ENCODE measurements around the gene CTDNEP1. TPM values are rescaled to one million over a fixed set of nuclear protein-coding genes. Genes with fewer than 3 reads are reported as not detected.

CTDNEP1 gene
- total and polyA plus RNA-seq, 2 donors (not counting 3 experiments of a cell fraction or from before 2014, with no cell fraction given): 130 to 143 TPM

DNA sequence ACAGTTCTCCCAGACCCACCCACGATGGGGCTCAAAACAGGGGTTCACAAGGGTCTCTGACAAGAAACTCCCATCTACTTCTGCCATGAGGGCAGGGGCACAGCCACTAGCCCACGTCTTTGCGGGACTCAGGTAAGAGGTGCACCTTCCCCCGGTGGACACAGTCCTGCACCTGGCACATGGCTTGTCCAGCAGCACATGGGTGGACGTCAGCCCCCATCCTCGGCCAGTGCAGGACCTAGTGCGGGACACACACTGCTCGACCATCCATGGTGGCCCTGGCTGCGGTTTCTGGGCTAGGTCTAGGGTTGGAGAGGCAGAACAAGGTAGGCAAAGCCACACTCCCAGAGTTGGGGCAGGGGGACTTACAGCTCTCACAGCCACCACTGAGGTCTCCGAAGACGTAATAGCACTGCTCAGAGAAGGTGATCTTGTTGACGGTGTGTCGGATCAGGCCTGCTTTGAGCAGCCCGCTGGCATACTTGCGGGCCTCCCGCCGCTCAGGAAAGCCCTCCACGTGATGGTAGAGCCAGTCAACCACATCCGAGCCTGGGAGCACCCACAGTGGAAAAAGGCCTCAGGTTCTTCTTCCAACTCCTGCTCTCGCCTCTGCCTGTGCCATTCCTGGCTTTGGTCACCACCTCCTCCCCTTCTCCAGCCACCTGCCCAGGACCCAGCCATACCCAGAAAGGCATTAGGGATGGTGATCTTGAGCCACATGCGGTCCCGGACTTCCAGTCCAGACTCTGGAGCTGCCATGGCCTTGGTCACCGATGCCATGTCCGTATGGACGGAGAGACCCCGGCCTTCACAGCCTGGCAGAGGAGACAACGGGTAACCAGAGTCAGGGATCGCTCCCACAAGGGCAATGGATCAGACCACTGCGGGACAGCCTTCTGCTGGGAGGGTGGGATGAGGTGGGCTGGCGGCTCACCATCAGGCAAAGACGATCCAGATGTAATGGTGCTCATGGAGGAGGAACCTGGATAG, 24.5 kb downstream of the CTDNEP1 start:
- no peaks in the 10 kb centered on the region for H3K27me3 ChIP-seq (ENCODE audit: control insufficient read depth in 2 of 2, insufficient read depth in 2 of 2, low read length in 2 of 2)
- TF ChIP-seq, protein P1, sequence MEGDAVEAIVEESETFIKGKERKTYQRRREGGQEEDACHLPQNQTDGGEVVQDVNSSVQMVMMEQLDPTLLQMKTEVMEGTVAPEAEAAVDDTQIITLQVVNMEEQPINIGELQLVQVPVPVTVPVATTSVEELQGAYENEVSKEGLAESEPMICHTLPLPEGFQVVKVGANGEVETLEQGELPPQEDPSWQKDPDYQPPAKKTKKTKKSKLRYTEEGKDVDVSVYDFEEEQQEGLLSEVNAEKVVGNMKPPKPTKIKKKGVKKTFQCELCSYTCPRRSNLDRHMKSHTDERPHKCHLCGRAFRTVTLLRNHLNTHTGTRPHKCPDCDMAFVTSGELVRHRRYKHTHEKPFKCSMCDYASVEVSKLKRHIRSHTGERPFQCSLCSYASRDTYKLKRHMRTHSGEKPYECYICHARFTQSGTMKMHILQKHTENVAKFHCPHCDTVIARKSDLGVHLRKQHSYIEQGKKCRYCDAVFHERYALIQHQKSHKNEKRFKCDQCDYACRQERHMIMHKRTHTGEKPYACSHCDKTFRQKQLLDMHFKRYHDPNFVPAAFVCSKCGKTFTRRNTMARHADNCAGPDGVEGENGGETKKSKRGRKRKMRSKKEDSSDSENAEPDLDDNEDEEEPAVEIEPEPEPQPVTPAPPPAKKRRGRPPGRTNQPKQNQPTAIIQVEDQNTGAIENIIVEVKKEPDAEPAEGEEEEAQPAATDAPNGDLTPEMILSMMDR (IDR thresholded peaks at IDR 0.05; ENCODE audit: extremely low read depth in 1 of 2, insufficient read depth in 1 of 2, low read depth in 1 of 2, low read length in 2 of 2): no peak
- TF ChIP-seq GATA2 (IDR thresholded peaks at IDR 0.05; ENCODE audit: insufficient read depth, insufficient read length, low read depth, low read length) (no peak), MYC (IDR thresholded peaks at IDR 0.05; ENCODE audit: low read depth, low read length) (no peak), EZH2 (IDR thresholded peaks at IDR 0.05; ENCODE audit: borderline replicate concordance, low read depth, low read length, severe bottlenecking) (no peak), POLR2A (IDR thresholded peaks at IDR 0.05; ENCODE audit: low read depth, low read length) (no peak), JUN (IDR thresholded peaks at IDR 0.05; ENCODE audit: borderline replicate concordance, insufficient read depth, insufficient read length, low read depth) (no peak), FOS (IDR thresholded peaks at IDR 0.05; ENCODE audit: borderline replicate concordance, insufficient read depth, low read length) (no peak)
- TF ChIP-seq, protein P2, sequence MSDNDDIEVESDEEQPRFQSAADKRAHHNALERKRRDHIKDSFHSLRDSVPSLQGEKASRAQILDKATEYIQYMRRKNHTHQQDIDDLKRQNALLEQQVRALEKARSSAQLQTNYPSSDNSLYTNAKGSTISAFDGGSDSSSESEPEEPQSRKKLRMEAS (IDR thresholded peaks at IDR 0.05; ENCODE audit: insufficient read depth, insufficient read length): no peak
- no peak for FAIRE-seq
- H3K4me3 ChIP-seq (replicated peaks in 1 of 3; ENCODE audit: insufficient read depth in 1 of 3, low read depth in 1 of 3, low read length in 3 of 3): no peak overlapping the region
- intact Hi-C loops (cut with micrococcal nuclease): no loop called here
- no peak overlapping the region for H3K4me2 ChIP-seq (ENCODE audit: insufficient read depth, low read length)
- no peaks in the 10 kb centered on the region for H3K9me1 ChIP-seq (replicated peaks; ENCODE audit: control insufficient read depth, extremely low read depth, insufficient read depth, low read length)
- H3K27ac ChIP-seq (ENCODE audit: insufficient read depth, low read depth, low read length): no peak overlapping the region
- no peaks in the 10 kb centered on the region for H3K9me3 ChIP-seq (replicated peaks; ENCODE audit: control insufficient read depth, insufficient read depth, low read length)
- peaks cover 19% of the 10 kb centered on the region for H3K79me2 ChIP-seq (ENCODE audit: control insufficient read depth, insufficient read depth, low read length)
- H2AFZ ChIP-seq (ENCODE audit: low read depth, low read length): no peak overlapping the region
- ChIA-PET POLR2A (no interaction called here), CTCF (no interaction called here)
- H3K9ac ChIP-seq (replicated peaks; ENCODE audit: extremely low read depth, insufficient read depth, low read length): no peak overlapping the region
- no peak for DNase-seq (ENCODE audit: low read depth, low spot score)
- peaks cover 26 to 55% of the 10 kb centered on the region in 2 experiments for H3K36me3 ChIP-seq (ENCODE audit: control insufficient read depth in 2 of 2, extremely low read depth in 1 of 2, insufficient read depth in 2 of 2, low read length in 2 of 2)
- dilution Hi-C loops (cut with MboI; ENCODE audit: extremely low pct_ligation_motif_present, low sequenced_read_pairs): no loop called here
- no peaks in the 10 kb centered on the region for H3K4me1 ChIP-seq (ENCODE audit: control insufficient read depth, extremely low read depth, insufficient read depth, low read length)
- BruUV-seq (replicated peaks): no TSS peak
- H4K20me1 ChIP-seq (replicated peaks; ENCODE audit: control insufficient read depth, extremely low read depth, insufficient read depth, low read length): peaks cover under 1% of the 10 kb centered on the region

Measured in endothelial cell of umbilical vein (primary cell).